Gastrocnemius medialis (tissue), 4 donors: ENCODE data around the gene PCOLCE2.

ENCODE experiments used
- CTCF ChIP-seq, 5 experiments: fragments of 450-650 bp in 3 of 5; fragments of 200-600 bp in 2 of 5; sonication (generic) in 2 of 5; IDR thresholded peaks in 4 of 5; conservative IDR thresholded peaks in 1 of 5; 1 replicate in 4 of 5; 2 replicates in 1 of 5; pipeline ENCODE4 v1.5.1; 2016 to 2019; ENCODE audit warnings: antibody characterized with exemption in 5 of 5, mild to moderate bottlenecking in 3 of 5, moderate library complexity in 3 of 5
- POLR2A ChIP-seq, 2 donors: fragments of 450-650 bp; IDR thresholded peaks; one replicate each; pipeline ENCODE4 v1.6.1; 2017; ENCODE audit warnings: antibody characterized with exemption in 2 of 2, mild to moderate bottlenecking in 2 of 2, moderate library complexity in 2 of 2

- TF ChIP-seq POLR2A (IDR thresholded peaks at IDR 0.05), result no peak
- TF ChIP-seq CTCF (IDR thresholded peaks at IDR 0.05 in 4 of 5, conservative IDR thresholded peaks at IDR 0.05 in 1 of 5), result no peak
Measured at GRCh38 chr3:142902356-142902755, 13.5 kb upstream of the PCOLCE2 start.
